C4-2B (cell line): ENCODE results near the gene TM9SF4.

Experiments used
- ZFX ChIP-seq: fragments of 450-650 bp; IDR thresholded peaks from 2 replicates; pipeline ENCODE4 v1.6.1; 2017
- TF ChIP-seq, protein P1 (sequence below): fragments of 450-650 bp; conservative IDR thresholded peaks from 2 replicates; pipeline ENCODE4 v1.5.1; 2017; ENCODE audit warnings: mild to moderate bottlenecking

DNA sequence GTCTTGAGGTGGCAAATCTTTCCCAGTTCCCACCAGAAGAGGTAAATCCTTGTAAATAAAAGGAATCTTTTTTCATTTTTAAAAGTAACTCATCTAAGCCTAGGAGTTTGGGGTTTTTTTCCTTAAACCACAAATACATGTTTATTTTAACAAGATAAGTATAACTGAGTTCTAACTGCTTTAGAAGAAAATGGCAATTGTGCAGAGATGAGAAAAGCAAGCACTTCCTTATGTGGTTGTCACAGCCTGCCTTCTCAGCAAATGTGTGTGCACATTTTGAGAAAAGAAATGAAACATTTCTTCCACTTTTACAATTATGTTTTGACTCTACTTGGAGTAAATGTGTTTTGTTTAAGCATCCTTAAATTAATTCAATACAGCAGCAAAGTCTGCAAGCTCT is 39.8 kb upstream of the TM9SF4 start:
- TF ChIP-seq, protein P1, sequence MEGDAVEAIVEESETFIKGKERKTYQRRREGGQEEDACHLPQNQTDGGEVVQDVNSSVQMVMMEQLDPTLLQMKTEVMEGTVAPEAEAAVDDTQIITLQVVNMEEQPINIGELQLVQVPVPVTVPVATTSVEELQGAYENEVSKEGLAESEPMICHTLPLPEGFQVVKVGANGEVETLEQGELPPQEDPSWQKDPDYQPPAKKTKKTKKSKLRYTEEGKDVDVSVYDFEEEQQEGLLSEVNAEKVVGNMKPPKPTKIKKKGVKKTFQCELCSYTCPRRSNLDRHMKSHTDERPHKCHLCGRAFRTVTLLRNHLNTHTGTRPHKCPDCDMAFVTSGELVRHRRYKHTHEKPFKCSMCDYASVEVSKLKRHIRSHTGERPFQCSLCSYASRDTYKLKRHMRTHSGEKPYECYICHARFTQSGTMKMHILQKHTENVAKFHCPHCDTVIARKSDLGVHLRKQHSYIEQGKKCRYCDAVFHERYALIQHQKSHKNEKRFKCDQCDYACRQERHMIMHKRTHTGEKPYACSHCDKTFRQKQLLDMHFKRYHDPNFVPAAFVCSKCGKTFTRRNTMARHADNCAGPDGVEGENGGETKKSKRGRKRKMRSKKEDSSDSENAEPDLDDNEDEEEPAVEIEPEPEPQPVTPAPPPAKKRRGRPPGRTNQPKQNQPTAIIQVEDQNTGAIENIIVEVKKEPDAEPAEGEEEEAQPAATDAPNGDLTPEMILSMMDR = no peak
- no peak for TF ChIP-seq ZFX
